Brain microvascular endothelial cell (primary cell): ENCODE results near the gene CPM.

Experiments
- DNase-seq: peaks from one replicate; pipeline ENCODE4 v3.0.0-alpha.2; 2020
- H3K27ac ChIP-seq: fragments of 250-450 bp; sonication (Bioruptor Pico); 2 replicates; pipeline ENCODE4 v1.5.1; 2020; ENCODE audit warnings: mild to moderate bottlenecking, moderate library complexity
- H3K27me3 ChIP-seq: fragments of 250-450 bp; sonication (Bioruptor Pico); replicated peaks from 2 replicates; pipeline ENCODE4 v1.5.1; 2020; ENCODE audit warnings: mild to moderate bottlenecking
- H3K36me3 ChIP-seq: fragments of 250-450 bp; sonication (Bioruptor Pico); replicated peaks from 2 replicates; pipeline ENCODE4 v1.5.1; 2020; ENCODE audit warnings: mild to moderate bottlenecking
- H3K4me3 ChIP-seq: 2 replicates; pipeline ENCODE4 v1.5.1; 2011; ENCODE audit warnings: low read depth, mild to moderate bottlenecking, control low read depth, low read length, moderate library complexity
- in situ Hi-C: cut with HindIII; loops from 2 replicates; pipeline ENCODE4 v1.10.0; 2017; ENCODE audit warnings: low sequenced_read_pairs, low pct_ligation_motif_present
- TF ChIP-seq, protein P1 (sequence below): IDR thresholded peaks from 2 replicates; pipeline ENCODE4 v1.5.1; 2011; ENCODE audit warnings: low read depth, mild to moderate bottlenecking, moderate library complexity, low read length, control low read depth, inconsistent platforms; ENCODE audit errors: missing control alignments

CPM gene

DNA sequence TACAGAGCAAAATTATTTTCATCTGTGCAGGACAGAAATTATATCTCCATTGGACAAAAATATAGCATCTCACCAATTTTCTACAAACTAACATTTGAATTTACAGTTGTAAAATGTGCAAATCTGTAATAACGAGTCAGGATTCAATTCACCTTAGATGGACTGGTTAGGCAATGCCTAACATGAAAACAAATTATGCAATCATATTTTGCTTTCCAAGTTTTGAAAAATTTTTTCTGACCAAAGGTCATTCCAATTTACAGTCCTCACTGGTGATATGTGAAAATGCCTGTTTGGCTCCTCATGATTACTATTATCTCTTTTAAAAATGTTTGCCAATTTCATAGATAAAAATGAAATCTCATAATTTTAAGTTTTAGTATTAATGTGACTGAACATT lies 6.5 kb upstream of the CPM start:
- TF ChIP-seq, protein P1, sequence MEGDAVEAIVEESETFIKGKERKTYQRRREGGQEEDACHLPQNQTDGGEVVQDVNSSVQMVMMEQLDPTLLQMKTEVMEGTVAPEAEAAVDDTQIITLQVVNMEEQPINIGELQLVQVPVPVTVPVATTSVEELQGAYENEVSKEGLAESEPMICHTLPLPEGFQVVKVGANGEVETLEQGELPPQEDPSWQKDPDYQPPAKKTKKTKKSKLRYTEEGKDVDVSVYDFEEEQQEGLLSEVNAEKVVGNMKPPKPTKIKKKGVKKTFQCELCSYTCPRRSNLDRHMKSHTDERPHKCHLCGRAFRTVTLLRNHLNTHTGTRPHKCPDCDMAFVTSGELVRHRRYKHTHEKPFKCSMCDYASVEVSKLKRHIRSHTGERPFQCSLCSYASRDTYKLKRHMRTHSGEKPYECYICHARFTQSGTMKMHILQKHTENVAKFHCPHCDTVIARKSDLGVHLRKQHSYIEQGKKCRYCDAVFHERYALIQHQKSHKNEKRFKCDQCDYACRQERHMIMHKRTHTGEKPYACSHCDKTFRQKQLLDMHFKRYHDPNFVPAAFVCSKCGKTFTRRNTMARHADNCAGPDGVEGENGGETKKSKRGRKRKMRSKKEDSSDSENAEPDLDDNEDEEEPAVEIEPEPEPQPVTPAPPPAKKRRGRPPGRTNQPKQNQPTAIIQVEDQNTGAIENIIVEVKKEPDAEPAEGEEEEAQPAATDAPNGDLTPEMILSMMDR = no peak
- H3K27me3 ChIP-seq = no peaks in the 10 kb centered on the region
- no peak overlapping the region for H3K4me3 ChIP-seq
- no peak for DNase-seq
- no peak overlapping the region for H3K27ac ChIP-seq
- in situ Hi-C loops = no loop called here
- H3K36me3 ChIP-seq = no peaks in the 10 kb centered on the region

DNA sequence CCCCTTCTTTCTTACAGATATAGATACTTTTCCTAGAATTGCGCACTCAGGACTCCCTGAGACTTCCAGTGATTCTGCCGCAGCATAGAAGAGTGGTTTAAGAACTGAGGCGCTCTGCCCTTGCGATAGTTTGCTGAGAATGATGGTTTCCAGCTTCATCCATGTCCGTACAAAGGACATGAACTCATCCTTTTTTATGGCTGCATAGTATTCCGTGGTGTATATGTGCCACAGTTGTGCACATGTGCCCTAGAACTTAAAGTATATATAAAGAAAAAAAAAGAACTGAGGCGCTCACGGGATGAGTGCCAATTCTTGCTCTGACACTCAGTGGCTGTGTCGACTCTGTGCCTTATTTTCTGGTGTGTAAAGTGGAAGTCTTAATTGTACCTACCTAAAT lies 1.4 kb upstream of the CPM start:
- H3K27ac ChIP-seq = no peak overlapping the region
- H3K36me3 ChIP-seq = no peaks in the 10 kb centered on the region
- H3K27me3 ChIP-seq = no peaks in the 10 kb centered on the region
- no peak overlapping the region for H3K4me3 ChIP-seq
- in situ Hi-C loops = no loop called here
- no peak for DNase-seq
- TF ChIP-seq, protein P1 = no peak

DNA sequence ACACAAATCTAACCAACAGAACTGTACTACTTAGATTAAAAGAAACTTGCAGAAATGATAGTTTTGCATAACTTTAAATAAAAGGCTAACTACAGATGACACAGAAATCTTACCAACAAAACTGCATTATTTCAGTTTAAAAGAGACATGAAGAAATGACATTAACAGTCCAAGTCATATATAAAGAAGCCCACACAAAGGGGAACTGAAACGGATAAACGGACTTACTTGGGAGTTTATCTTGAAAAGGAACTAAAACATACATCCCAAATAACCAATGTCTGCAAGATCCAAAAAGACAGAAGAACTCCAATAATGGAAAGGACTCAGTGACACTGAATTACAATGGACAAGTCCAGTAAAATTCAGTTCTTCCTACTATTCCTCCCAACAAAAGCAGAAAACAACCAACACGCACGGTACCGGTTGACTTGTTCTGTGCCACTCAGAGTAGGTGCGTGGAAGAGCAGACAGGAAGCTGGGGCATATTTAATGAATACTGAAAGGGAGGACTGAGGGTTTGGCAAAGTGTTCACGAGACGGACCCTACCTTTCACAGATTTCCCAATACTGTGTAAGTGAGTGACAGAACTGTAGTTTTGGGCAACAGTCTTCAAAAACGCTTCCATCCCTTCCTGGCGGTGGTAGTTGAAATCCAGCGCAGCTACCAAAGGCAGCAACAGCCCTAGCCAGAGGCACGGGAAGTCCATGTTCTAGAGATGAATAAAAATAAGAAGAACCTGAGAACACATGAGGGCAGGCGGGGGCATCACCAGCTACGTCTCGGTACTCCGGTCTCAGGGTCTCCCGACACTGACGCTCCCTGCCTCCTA lies 627 bp downstream of the CPM start:
- no peak overlapping the region for H3K27ac ChIP-seq
- peak; percentile 9 for DNase-seq
- H3K36me3 ChIP-seq = no peaks in the 10 kb centered on the region
- peak overlapping the region; percentile 64 for H3K4me3 ChIP-seq
- in situ Hi-C loops = no loop called here
- TF ChIP-seq, protein P1 = no peak
- H3K27me3 ChIP-seq = no peaks in the 10 kb centered on the region

DNA sequence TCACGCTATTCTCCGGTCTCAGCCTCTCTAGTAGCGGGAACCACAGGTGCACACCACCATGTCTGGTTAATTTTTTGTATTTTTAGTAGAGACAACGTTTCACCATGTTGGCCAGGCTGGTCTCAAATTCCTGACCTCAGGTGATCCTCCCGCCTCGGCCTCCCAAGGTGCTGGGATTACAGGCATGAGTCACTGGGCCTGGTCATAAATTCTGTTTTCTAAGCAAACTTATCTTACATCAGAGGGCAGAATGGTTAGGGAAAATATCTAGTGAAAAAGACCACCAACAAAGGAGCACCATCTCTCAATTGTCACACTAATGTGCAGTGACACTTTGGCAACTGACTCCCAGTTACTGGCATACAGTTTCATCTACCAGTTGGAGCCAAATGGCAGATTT lies 2.8 kb downstream of the CPM start:
- H3K4me3 ChIP-seq = no peak overlapping the region
- H3K27ac ChIP-seq = no peak overlapping the region
- H3K36me3 ChIP-seq = no peaks in the 10 kb centered on the region
- TF ChIP-seq, protein P1 = no peak
- no peaks in the 10 kb centered on the region for H3K27me3 ChIP-seq
- no peak for DNase-seq
- in situ Hi-C loops = no loop called here

DNA sequence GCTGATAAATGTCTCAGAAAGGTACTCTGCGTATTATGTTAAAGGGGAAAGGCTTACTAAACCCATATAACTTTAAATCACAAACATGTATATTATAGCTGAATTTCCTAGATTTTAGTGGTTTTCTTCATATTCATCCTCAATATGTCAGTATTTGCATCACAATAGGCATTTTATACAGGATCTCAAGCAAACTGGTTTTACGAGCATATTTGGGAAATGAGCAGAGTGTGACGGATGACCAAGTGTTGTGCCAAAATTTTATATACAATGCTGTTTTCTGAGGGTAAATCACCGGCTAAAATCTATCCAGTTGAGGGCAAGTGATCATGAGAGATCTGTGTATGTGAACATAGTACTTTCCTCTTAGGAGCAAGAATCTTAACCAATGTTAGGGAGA lies 8.4 kb downstream of the CPM start:
- in situ Hi-C loops = no loop called here
- Histone ChIP-seq H3K36me3 (no peaks in the 10 kb centered on the region), H3K27ac (no peak overlapping the region), H3K4me3 (no peak overlapping the region), H3K27me3 (no peaks in the 10 kb centered on the region)
- TF ChIP-seq, protein P1 = no peak
- DNase-seq = no peak
